ENCODE measurements around the gene ACOT9. TPM values are rescaled to one million over a fixed set of nuclear protein-coding genes. Genes with fewer than 3 reads are reported as not detected.
"Not testable (repeated sequence)": the region's sequence is repeated elsewhere in the genome, so short reads cannot be mapped to it uniquely, and the experiment has no call there.

The ACOT9 gene
- total RNA-seq, 4 donors from 2014 or later, result 12.3 to 21.9 (median 20.6) TPM

GRCh38 chrX:23752740-23753415 lies 9.8 kb upstream of the ACOT9 start:
- H3K9me3 ChIP-seq, result no peaks in the 10 kb centered on the region
- in situ Hi-C loops (cut with MboI; ENCODE audit: low sequenced_read_pairs in 4 of 4), result no loop called here
- H3K4me3 ChIP-seq, result no peak overlapping the region
- no peaks in the 10 kb centered on the region for H3K27me3 ChIP-seq
- no peaks in the 10 kb centered on the region for H3K36me3 ChIP-seq
- ATAC-seq (peak; percentile 61 to 66), DNase-seq (no peak)
- peak overlapping the region in 3 of 4 donors; percentile 41 to 46 (median 45) for H3K27ac ChIP-seq
- intact Hi-C loops (cut with DNase I; ENCODE audit: low total_unique reads), result no loop called here
- no peak for TF ChIP-seq CTCF (IDR thresholded peaks at IDR 0.05 in 4 of 5, conservative IDR thresholded peaks at IDR 0.05 in 1 of 5)
- no peak for TF ChIP-seq POLR2A (IDR thresholded peaks at IDR 0.05)
- H3K4me1 ChIP-seq, result no peaks in the 10 kb centered on the region

GRCh38 chrX:23749576-23749975 lies 6.5 kb upstream of the ACOT9 start:
- TF ChIP-seq POLR2A (IDR thresholded peaks at IDR 0.05) (no peak), CTCF (IDR thresholded peaks at IDR 0.05 in 4 of 5, conservative IDR thresholded peaks at IDR 0.05 in 1 of 5) (no peak)
- Histone ChIP-seq H3K4me3 (no peak overlapping the region), H3K27ac (no peak overlapping the region), H3K27me3 (no peaks in the 10 kb centered on the region), H3K4me1 (no peaks in the 10 kb centered on the region), H3K36me3 (no peaks in the 10 kb centered on the region), H3K9me3 (no peaks in the 10 kb centered on the region)
- no peak for DNase-seq
- ATAC-seq, result no peak
- in situ Hi-C loops (cut with MboI; ENCODE audit: low sequenced_read_pairs in 4 of 4) (no loop called here), intact Hi-C loops (cut with DNase I; ENCODE audit: low total_unique reads) (no loop called here)

- no peaks in the 10 kb centered on the region for H3K27me3 ChIP-seq
- H3K36me3 ChIP-seq, result no peaks in the 10 kb centered on the region
- TF ChIP-seq CTCF (IDR thresholded peaks at IDR 0.05 in 4 of 5, conservative IDR thresholded peaks at IDR 0.05 in 1 of 5) (no peak), POLR2A (IDR thresholded peaks at IDR 0.05) (no peak)
- H3K27ac ChIP-seq, result no peak overlapping the region
- intact Hi-C loops (cut with DNase I; ENCODE audit: low total_unique reads) (no loop called here), in situ Hi-C loops (cut with MboI; ENCODE audit: low sequenced_read_pairs in 4 of 4) (no loop called here)
- ATAC-seq (no peak), DNase-seq (no peak)
- no peaks in the 10 kb centered on the region for H3K4me1 ChIP-seq
- no peak overlapping the region for H3K4me3 ChIP-seq
- H3K9me3 ChIP-seq, result no peaks in the 10 kb centered on the region
Measured at GRCh38 chrX:23749129-23749528, 6.1 kb upstream of the ACOT9 start.

- intact Hi-C loops (cut with DNase I; ENCODE audit: low total_unique reads), result no loop called here
- H3K4me1 ChIP-seq, result no peaks in the 10 kb centered on the region
Measured at GRCh38 chrX:23745786-23746185, 2.7 kb upstream of the ACOT9 start.

GRCh38 chrX:23743623-23743971 lies 521 bp upstream of the ACOT9 start:
- H3K27me3 ChIP-seq; ATAC-seq; in situ Hi-C loops (cut with MboI; ENCODE audit: low sequenced_read_pairs in 4 of 4); H3K4me1 ChIP-seq; H3K36me3 ChIP-seq; DNase-seq; H3K9me3 ChIP-seq: not testable (repeated sequence)
- intact Hi-C loops (cut with DNase I; ENCODE audit: low total_unique reads), result loop anchor here (1.0 to 2.0 kb wide), 3 partner anchors 40 to 282 kb away; partner anchors contain the start of genes CXorf58 and SAT1
- peak overlapping the region; percentile 91 to 96 (median 94) for H3K27ac ChIP-seq
- peak overlapping the region; percentile 31 to 82 (median 60) for H3K4me3 ChIP-seq

More at GRCh38 chrX:23745786-23746185, 2.7 kb upstream of the ACOT9 start:
- no peak overlapping the region for H3K27ac ChIP-seq
- H3K4me3 ChIP-seq, result no peak overlapping the region
- no peak for ATAC-seq
- no peaks in the 10 kb centered on the region for H3K27me3 ChIP-seq
- H3K9me3 ChIP-seq, result no peaks in the 10 kb centered on the region
- in situ Hi-C loops (cut with MboI; ENCODE audit: low sequenced_read_pairs in 4 of 4), result no loop called here
- H3K36me3 ChIP-seq, result no peaks in the 10 kb centered on the region
- DNase-seq, result no peak
- TF ChIP-seq CTCF (IDR thresholded peaks at IDR 0.05 in 4 of 5, conservative IDR thresholded peaks at IDR 0.05 in 1 of 5), result no peak
- no peak for TF ChIP-seq POLR2A (IDR thresholded peaks at IDR 0.05)
